ENCODE data around the gene LPP. TPM values are rescaled to one million over a fixed set of nuclear protein-coding genes. Genes with fewer than 3 reads are reported as not detected.
"Not testable (repeated sequence)": the region's sequence is repeated elsewhere in the genome, so short reads cannot be mapped to it uniquely, and the experiment has no call there.

The LPP gene
- total RNA-seq, 1 donor from 2014 or later = 184 TPM

- Mint-ChIP-seq H3K36me3 (ENCODE audit: unreplicated experiment) (no peaks in the 10 kb centered on the region), H3K27ac (ENCODE audit: unreplicated experiment) (no peak overlapping the region), H3K27me3 (ENCODE audit: unreplicated experiment) (no peaks in the 10 kb centered on the region), H3K4me1 (ENCODE audit: unreplicated experiment) (peaks cover 9% of the 10 kb centered on the region), H3K9me3 (ENCODE audit: unreplicated experiment) (peaks cover under 1% of the 10 kb centered on the region), H3K4me3 (ENCODE audit: unreplicated experiment) (no peak overlapping the region)
- no peak for TF ChIP-seq CTCF (IDR thresholded peaks at IDR 0.05)
- no peak for DNase-seq (ENCODE audit: extremely low spot score, unreplicated experiment)
Observed at GRCh38 chr3:188128905-188129304, 25.1 kb upstream of the LPP start.

DNA sequence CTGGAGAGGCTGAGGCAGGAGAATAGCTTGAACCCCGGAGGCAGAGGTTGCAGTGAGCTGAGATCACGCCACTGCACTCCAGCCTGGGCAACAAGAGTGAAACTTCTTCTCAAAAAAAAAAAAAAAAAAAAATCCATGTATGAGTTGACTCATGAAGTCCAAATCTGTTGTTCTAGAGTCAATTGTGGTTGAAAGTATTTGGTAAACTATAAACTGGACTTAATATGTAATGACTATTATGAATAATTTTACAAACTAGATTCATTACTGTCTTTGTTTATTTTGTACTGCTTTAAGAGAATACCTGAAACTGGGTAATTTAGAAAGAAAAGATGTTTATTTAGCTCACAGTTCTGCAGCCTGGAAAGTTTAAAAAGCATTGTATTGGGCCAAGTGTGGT, 22.9 kb upstream of the LPP start:
- not testable (repeated sequence) for H3K4me3 Mint-ChIP-seq (ENCODE audit: unreplicated experiment); H3K27me3 Mint-ChIP-seq (ENCODE audit: unreplicated experiment); H3K9me3 Mint-ChIP-seq (ENCODE audit: unreplicated experiment); H3K4me1 Mint-ChIP-seq (ENCODE audit: unreplicated experiment); H3K36me3 Mint-ChIP-seq (ENCODE audit: unreplicated experiment); DNase-seq (ENCODE audit: extremely low spot score, unreplicated experiment); H3K27ac Mint-ChIP-seq (ENCODE audit: unreplicated experiment)

DNA sequence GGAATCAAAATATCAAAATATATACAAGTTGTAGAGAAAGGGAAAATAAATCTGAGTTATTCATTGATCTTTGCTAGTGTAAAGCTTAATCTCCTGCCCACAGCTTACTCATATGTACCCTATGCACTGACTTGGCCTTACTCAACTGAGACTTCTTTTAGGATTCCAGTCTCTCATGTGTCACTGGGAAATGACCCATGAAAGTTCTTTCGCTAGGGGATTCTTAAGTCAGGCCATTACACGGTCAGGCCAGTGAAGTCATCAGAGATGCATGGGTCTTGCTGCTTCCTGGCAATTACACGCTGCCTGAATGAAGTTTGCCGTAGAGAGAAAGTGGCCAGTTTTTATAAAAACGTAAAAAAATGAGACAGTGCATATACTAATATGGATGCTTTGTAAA, 20.7 kb upstream of the LPP start:
- Mint-ChIP-seq H3K27me3 (ENCODE audit: unreplicated experiment) (no peaks in the 10 kb centered on the region), H3K27ac (ENCODE audit: unreplicated experiment) (no peak overlapping the region), H3K4me3 (ENCODE audit: unreplicated experiment) (no peak overlapping the region), H3K36me3 (ENCODE audit: unreplicated experiment) (no peaks in the 10 kb centered on the region), H3K4me1 (ENCODE audit: unreplicated experiment) (peaks cover 3% of the 10 kb centered on the region), H3K9me3 (ENCODE audit: unreplicated experiment) (peaks cover 3% of the 10 kb centered on the region)
- no peak for DNase-seq (ENCODE audit: extremely low spot score, unreplicated experiment)
- TF ChIP-seq CTCF (IDR thresholded peaks at IDR 0.05) = no peak

GRCh38 chr3:188133646-188134045, 20.3 kb upstream of the LPP start:
- no peak for DNase-seq (ENCODE audit: extremely low spot score, unreplicated experiment)

GRCh38 chr3:188134079-188134478, 19.9 kb upstream of the LPP start:
- no peak overlapping the region for H3K27ac Mint-ChIP-seq (ENCODE audit: unreplicated experiment)
- peaks cover 11% of the 10 kb centered on the region for H3K4me1 Mint-ChIP-seq (ENCODE audit: unreplicated experiment)
- H3K4me3 Mint-ChIP-seq (ENCODE audit: unreplicated experiment) = no peak overlapping the region
- no peak for TF ChIP-seq CTCF (IDR thresholded peaks at IDR 0.05)
- peaks cover 3% of the 10 kb centered on the region for H3K9me3 Mint-ChIP-seq (ENCODE audit: unreplicated experiment)
- no peaks in the 10 kb centered on the region for H3K27me3 Mint-ChIP-seq (ENCODE audit: unreplicated experiment)
- DNase-seq (ENCODE audit: extremely low spot score, unreplicated experiment) = no peak
- no peaks in the 10 kb centered on the region for H3K36me3 Mint-ChIP-seq (ENCODE audit: unreplicated experiment)

More at GRCh38 chr3:188133646-188134045, 20.3 kb upstream of the LPP start:
- H3K9me3 Mint-ChIP-seq (ENCODE audit: unreplicated experiment) = peaks cover 3% of the 10 kb centered on the region
- H3K4me1 Mint-ChIP-seq (ENCODE audit: unreplicated experiment) = peaks cover 6% of the 10 kb centered on the region
- no peaks in the 10 kb centered on the region for H3K27me3 Mint-ChIP-seq (ENCODE audit: unreplicated experiment)
- no peaks in the 10 kb centered on the region for H3K36me3 Mint-ChIP-seq (ENCODE audit: unreplicated experiment)
- H3K27ac Mint-ChIP-seq (ENCODE audit: unreplicated experiment) = no peak overlapping the region
- H3K4me3 Mint-ChIP-seq (ENCODE audit: unreplicated experiment) = no peak overlapping the region
- TF ChIP-seq CTCF (IDR thresholded peaks at IDR 0.05) = no peak

GRCh38 chr3:188134856-188135255, 19.1 kb upstream of the LPP start:
- H3K27me3 Mint-ChIP-seq (ENCODE audit: unreplicated experiment) = no peaks in the 10 kb centered on the region
- no peak for DNase-seq (ENCODE audit: extremely low spot score, unreplicated experiment)
- no peak overlapping the region for H3K27ac Mint-ChIP-seq (ENCODE audit: unreplicated experiment)
- peaks cover 12% of the 10 kb centered on the region for H3K4me1 Mint-ChIP-seq (ENCODE audit: unreplicated experiment)
- H3K4me3 Mint-ChIP-seq (ENCODE audit: unreplicated experiment) = no peak overlapping the region
- peaks cover 3% of the 10 kb centered on the region for H3K9me3 Mint-ChIP-seq (ENCODE audit: unreplicated experiment)
- TF ChIP-seq CTCF (IDR thresholded peaks at IDR 0.05) = no peak
- H3K36me3 Mint-ChIP-seq (ENCODE audit: unreplicated experiment) = no peaks in the 10 kb centered on the region

All from osteocyte (in vitro differentiated cells).